ENCODE measurements around the gene C4orf36.

The C4orf36 gene

DNA sequence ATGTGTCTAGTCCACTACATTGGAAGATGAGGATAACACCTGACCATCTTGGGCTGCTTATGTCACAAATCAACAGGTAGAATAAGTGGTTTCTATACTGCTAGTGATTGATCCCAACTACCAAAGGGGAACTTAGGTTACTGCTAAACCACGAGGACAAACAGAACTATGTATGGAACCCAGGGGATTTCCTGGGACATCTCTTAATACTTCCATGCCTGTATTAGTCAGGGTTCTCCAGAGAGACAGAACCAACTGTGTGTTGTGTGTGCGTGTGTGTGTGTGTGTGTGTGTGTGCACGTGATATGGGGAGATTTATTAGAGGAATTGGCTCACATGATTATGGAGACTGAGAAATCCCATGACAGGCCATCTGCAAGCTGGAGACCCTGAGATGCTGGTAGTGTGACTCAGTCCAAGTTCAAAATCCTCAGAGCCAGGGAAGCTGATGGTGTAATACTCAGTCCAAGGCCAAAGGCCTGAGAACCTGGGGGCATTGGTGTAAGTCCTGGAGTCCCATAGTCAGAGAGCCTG is 26.4 kb upstream of the C4orf36 start:
- H3K36me3 ChIP-seq, result no peaks in the 10 kb centered on the region
- no peak overlapping the region for H3K27ac ChIP-seq
- no peaks in the 10 kb centered on the region for H3K9me3 ChIP-seq (ENCODE audit: severe bottlenecking)
- TF ChIP-seq CTCF (IDR thresholded peaks at IDR 0.05; ENCODE audit: low read depth, low read length), result no peak
- no peak for DNase-seq
- no peaks in the 10 kb centered on the region for H3K27me3 ChIP-seq (ENCODE audit: insufficient read depth, low read depth, severe bottlenecking)
- H3K4me3 ChIP-seq (ENCODE audit: low read depth, low read length), result no peak overlapping the region

DNA sequence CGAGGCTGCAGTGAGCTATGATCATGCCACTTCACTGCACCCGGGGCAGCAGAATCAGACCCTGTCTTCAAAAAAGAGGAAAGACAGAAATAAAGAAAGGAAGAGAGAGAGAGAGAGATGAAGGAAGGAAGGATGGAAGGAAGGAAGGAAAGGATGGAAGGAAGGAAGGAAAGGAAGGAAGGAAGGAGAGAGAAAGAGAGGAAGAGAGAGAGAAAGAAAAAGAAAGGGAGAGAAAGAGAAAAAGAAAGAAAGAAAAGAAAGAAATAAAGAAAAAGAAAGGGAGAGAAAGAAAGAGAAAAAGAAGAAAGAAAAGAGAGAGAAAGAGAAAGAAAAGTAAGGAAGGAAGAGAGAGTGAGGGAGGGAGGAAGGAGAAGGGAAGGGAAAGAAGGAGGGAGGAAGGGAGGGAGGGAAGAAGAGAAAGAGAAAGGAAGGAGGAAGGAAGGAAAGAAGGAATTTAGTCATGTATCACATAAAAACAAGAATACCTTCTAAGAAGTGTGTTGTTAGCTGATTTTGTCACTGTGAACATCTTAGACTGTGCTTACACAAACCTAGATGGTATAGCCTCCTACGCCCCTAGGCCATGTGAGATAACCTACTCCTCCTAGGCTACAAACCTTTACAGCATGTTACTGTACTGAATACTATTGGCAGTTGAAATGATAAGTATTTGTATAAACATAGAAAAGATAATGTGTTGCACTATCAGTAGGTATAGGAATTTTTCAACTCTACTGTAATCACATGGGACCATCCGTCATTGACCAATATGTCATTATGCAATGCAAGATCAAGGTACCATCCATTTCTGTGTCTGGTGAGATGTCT is 25.2 kb upstream of the C4orf36 start:
- no peak overlapping the region for H3K27ac ChIP-seq
- no peak for DNase-seq
- H3K9me3 ChIP-seq (ENCODE audit: severe bottlenecking), result no peaks in the 10 kb centered on the region
- no peaks in the 10 kb centered on the region for H3K27me3 ChIP-seq (ENCODE audit: insufficient read depth, low read depth, severe bottlenecking)
- TF ChIP-seq CTCF (IDR thresholded peaks at IDR 0.05; ENCODE audit: low read depth, low read length), result no peak
- H3K4me3 ChIP-seq (ENCODE audit: low read depth, low read length), result no peak overlapping the region
- H3K36me3 ChIP-seq, result no peaks in the 10 kb centered on the region

DNA sequence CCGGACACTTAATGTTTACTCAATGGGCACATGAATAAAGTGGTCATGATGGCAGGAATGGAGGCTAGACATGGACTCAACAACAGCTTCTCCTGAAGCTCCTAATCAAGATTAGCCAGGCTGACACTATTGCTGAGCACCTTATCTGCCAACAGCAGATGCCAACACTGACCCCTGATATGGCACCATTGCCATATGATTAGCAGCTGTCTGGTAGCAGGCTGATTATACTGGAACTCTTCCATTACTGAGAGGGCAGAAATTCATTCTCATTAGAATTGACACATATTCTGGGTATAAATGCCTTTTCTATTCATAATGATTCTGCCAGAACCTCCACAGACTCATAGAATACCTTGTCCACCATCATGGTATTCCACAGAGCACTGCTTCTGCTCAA is 24.2 kb upstream of the C4orf36 start:
- no peak for DNase-seq
- no peak overlapping the region for H3K4me3 ChIP-seq (ENCODE audit: low read depth, low read length)
- no peak for TF ChIP-seq CTCF (IDR thresholded peaks at IDR 0.05; ENCODE audit: low read depth, low read length)
- no peak overlapping the region for H3K27ac ChIP-seq
- H3K36me3 ChIP-seq, result no peaks in the 10 kb centered on the region
- H3K9me3 ChIP-seq (ENCODE audit: severe bottlenecking), result no peaks in the 10 kb centered on the region
- no peaks in the 10 kb centered on the region for H3K27me3 ChIP-seq (ENCODE audit: insufficient read depth, low read depth, severe bottlenecking)

GRCh38 chr4:86910820-86911684 is 18.8 kb upstream of the C4orf36 start:
- H3K27ac ChIP-seq, result no peak overlapping the region
- H3K4me3 ChIP-seq (ENCODE audit: low read depth, low read length), result no peak overlapping the region
- H3K27me3 ChIP-seq (ENCODE audit: insufficient read depth, low read depth, severe bottlenecking), result no peaks in the 10 kb centered on the region
- no peaks in the 10 kb centered on the region for H3K9me3 ChIP-seq (ENCODE audit: severe bottlenecking)
- DNase-seq, result no peak
- H3K36me3 ChIP-seq, result no peaks in the 10 kb centered on the region
- TF ChIP-seq CTCF (IDR thresholded peaks at IDR 0.05; ENCODE audit: low read depth, low read length), result no peak

- DNase-seq, result no peak
- H3K9me3 ChIP-seq (ENCODE audit: severe bottlenecking), result no peaks in the 10 kb centered on the region
- H3K36me3 ChIP-seq, result no peaks in the 10 kb centered on the region
- H3K27ac ChIP-seq, result no peak overlapping the region
- no peak for TF ChIP-seq CTCF (IDR thresholded peaks at IDR 0.05; ENCODE audit: low read depth, low read length)
- no peaks in the 10 kb centered on the region for H3K27me3 ChIP-seq (ENCODE audit: insufficient read depth, low read depth, severe bottlenecking)
- H3K4me3 ChIP-seq (ENCODE audit: low read depth, low read length), result no peak overlapping the region
These were observed 18.1 kb upstream of the C4orf36 start for GRCh38 chr4:86910369-86910768.
